HCT116 (cell line): ENCODE results near the gene SLC25A45. TPM values are rescaled to one million over a fixed set of nuclear protein-coding genes. Genes with fewer than 3 reads are reported as not detected.
A peak's percentile ranks its signal among the peaks of the same experiment; 100 is the strongest.

Source experiments
- ATAC-seq: fragments of 200-7000 bp; cut with Tn5 transposase; 2 replicates; pipeline ENCODE4 v1.9.1; 2020; ENCODE audit warnings: mild to moderate bottlenecking, moderate library complexity
- BruUV-seq: library from RNA; stranded (reverse); fragments of 400-500 nt; replicated peaks from 2 replicates; lab custom pipeline; 2021; lab: Mats Ljungman, UMichigan
- CTCF ChIA-PET: fragments of 300-600 bp; sonication (Branson Sonifier 250); formaldehyde crosslinking; loops from one replicate; lab custom pipeline; 2021; ENCODE audit warnings: antibody characterized with exemption; lab: Charles Lee
- POLR2A ChIA-PET: fragments of 300-600, 350-600 bp; sonication (Branson Sonifier 250); formaldehyde crosslinking; loops from one replicate; lab custom pipeline; 2021; ENCODE audit warnings: antibody characterized with exemption; lab: Charles Lee
- RAD21 ChIA-PET, 2 experiments: fragments of 300-600 bp; sonication (Branson Sonifier 250); formaldehyde crosslinking; loops; one replicate each; lab custom pipeline; 2023; ENCODE audit warnings: low total read pairs in 2 of 2; ENCODE audit not compliant: uncharacterized antibody in 2 of 2, unreplicated experiment in 2 of 2, low non-redundant PET in 1 of 2; lab: Charles Lee
- DNase-seq: peaks from one replicate; pipeline ENCODE4 v3.0.0-alpha.2; 2010; ENCODE audit warnings: low read depth, low spot score
- H2AFZ ChIP-seq: fragments of 200-600 bp; shearing (Covaris generic), sonication (generic); 2 replicates; pipeline ENCODE4 v1.6.1; 2017; ENCODE audit warnings: low read depth, mixed run types, mixed read lengths, antibody characterized with exemption, low read length; ENCODE audit not compliant: poor library complexity, severe bottlenecking
- H3K27ac ChIP-seq: 2 replicates; pipeline ENCODE4 v1.5.1; 2012; ENCODE audit warnings: low read depth, low read length
- H3K27me3 ChIP-seq: fragments of 200-600 bp; sonication (generic); 2 replicates; pipeline ENCODE4 v1.6.1; 2016; ENCODE audit warnings: mixed run types, low read length, mixed read lengths; ENCODE audit not compliant: insufficient read depth
- H3K36me3 ChIP-seq, 2 experiments: fragments of 200-500 bp in 1 of 2; fragments of 200-600 bp in 1 of 2; sonication (Bioruptor generic) in 1 of 2; sonication (generic) in 1 of 2; 2 replicates each; pipeline versions ENCODE4 v1.5.1 to v1.6.1; 2014 to 2016; ENCODE audit warnings: low read length in 2 of 2, inconsistent platforms in 1 of 2, mixed read lengths in 1 of 2, mixed run types in 1 of 2; ENCODE audit not compliant: insufficient read depth in 2 of 2, control insufficient read depth in 1 of 2
- H3K4me1 ChIP-seq, 2 experiments: fragments of 200-600 bp in 1 of 2; sonication (generic) in 1 of 2; 2 replicates each; pipeline versions ENCODE4 v1.5.1 to v1.6.1; 2012 to 2017; ENCODE audit warnings: low read length in 2 of 2, inconsistent platforms in 1 of 2, mild to moderate bottlenecking in 1 of 2, mixed read lengths in 1 of 2, mixed run types in 1 of 2, moderate library complexity in 1 of 2; ENCODE audit not compliant: insufficient read depth in 2 of 2, control insufficient read depth in 1 of 2
- H3K4me2 ChIP-seq: fragments of 200-600 bp; sonication (generic); 2 replicates; pipeline ENCODE4 v1.6.1; 2017; ENCODE audit warnings: mixed run types, low read length, mixed read lengths
- H3K4me3 ChIP-seq, 2 experiments: fragments of 200-600 bp in 1 of 2; sonication (generic) in 1 of 2; replicated peaks in 1 of 2; 2 replicates each; pipeline ENCODE4 v1.5.1; 2011 to 2016; ENCODE audit warnings: low read length in 2 of 2, control low read depth in 1 of 2, low read depth in 1 of 2, mild to moderate bottlenecking in 1 of 2, mixed read lengths in 1 of 2, mixed run types in 1 of 2
- H3K79me2 ChIP-seq: fragments of 200-600 bp; sonication (generic); 2 replicates; pipeline ENCODE4 v1.6.1; 2017; ENCODE audit warnings: mild to moderate bottlenecking, mixed run types, low read length, moderate library complexity, mixed read lengths; ENCODE audit not compliant: insufficient read depth
- H3K9ac ChIP-seq: fragments of 200-600 bp; sonication (generic); 2 replicates; pipeline ENCODE4 v1.6.1; 2016; ENCODE audit warnings: low read length, mixed read lengths
- H3K9me2 ChIP-seq: fragments of 200-600 bp; sonication (generic), shearing (Covaris generic); 2 replicates; pipeline ENCODE4 v1.6.1; 2017; ENCODE audit warnings: mixed run types, mild to moderate bottlenecking, moderate library complexity; ENCODE audit not compliant: insufficient read depth
- H3K9me3 ChIP-seq, 2 experiments: fragments of 200-500 bp in 1 of 2; fragments of 200-600 bp in 1 of 2; sonication (Bioruptor generic) in 1 of 2; sonication (generic) in 1 of 2; 2 replicates each; pipeline ENCODE4 v1.6.1; 2014 to 2017; ENCODE audit warnings: low read length in 2 of 2, mixed read lengths in 2 of 2, inconsistent platforms in 1 of 2, low read depth in 1 of 2, mild to moderate bottlenecking in 1 of 2, mixed run types in 1 of 2, moderate library complexity in 1 of 2; ENCODE audit not compliant: control insufficient read depth in 1 of 2, insufficient read depth in 1 of 2
- H4K20me1 ChIP-seq: fragments of 200-600 bp; sonication (generic), shearing (Covaris generic); 2 replicates; pipeline ENCODE4 v1.6.1; 2017; ENCODE audit warnings: mixed run types, mild to moderate bottlenecking, moderate library complexity; ENCODE audit not compliant: insufficient read depth
- ATF3 ChIP-seq: IDR thresholded peaks from 2 replicates; pipeline ENCODE4 v1.6.1; 2012
- CBX3 ChIP-seq: IDR thresholded peaks from 2 replicates; pipeline ENCODE4 v1.6.1; 2012; ENCODE audit warnings: low read depth
- CEBPB ChIP-seq: IDR thresholded peaks from 2 replicates; pipeline ENCODE4 v1.6.1; 2012; ENCODE audit warnings: low read depth
- EGR1 ChIP-seq: IDR thresholded peaks from 2 replicates; pipeline ENCODE4 v1.6.1; 2012; ENCODE audit warnings: low read depth
- EZH2 ChIP-seq: fragments of 200-600 bp; sonication (generic); IDR thresholded peaks from 2 replicates; pipeline ENCODE4 v1.6.1; 2017; ENCODE audit warnings: antibody characterized with exemption, mixed run types
- FOSL1 ChIP-seq: IDR thresholded peaks from 2 replicates; pipeline ENCODE4 v1.6.1; 2012; ENCODE audit warnings: low read depth
- JUND ChIP-seq: IDR thresholded peaks from 2 replicates; pipeline ENCODE4 v1.6.1; 2012
- POLR2A ChIP-seq: IDR thresholded peaks from 2 replicates; pipeline ENCODE4 v1.7.0; 2011; ENCODE audit warnings: borderline replicate concordance; ENCODE audit not compliant: insufficient read depth, insufficient read length; ENCODE audit errors: extremely low read depth
- POLR2AphosphoS5 ChIP-seq: IDR thresholded peaks from 2 replicates; pipeline ENCODE4 v1.6.1; 2011; ENCODE audit warnings: mild to moderate bottlenecking, low read depth, low read length, moderate library complexity
- RAD21 ChIP-seq: IDR thresholded peaks from 2 replicates; pipeline ENCODE4 v1.6.1; 2012; ENCODE audit warnings: low read depth, mild to moderate bottlenecking
- SIN3A ChIP-seq: IDR thresholded peaks from 2 replicates; pipeline ENCODE4 v1.6.1; 2012; ENCODE audit warnings: low read depth
- SP1 ChIP-seq: IDR thresholded peaks from 2 replicates; pipeline ENCODE4 v1.6.1; 2012; ENCODE audit warnings: low read depth
- SRF ChIP-seq: IDR thresholded peaks from 2 replicates; pipeline ENCODE4 v1.6.1; 2012; ENCODE audit warnings: low read depth
- TCF7L2 ChIP-seq: IDR thresholded peaks from 2 replicates; pipeline ENCODE4 v1.7.0; 2011; ENCODE audit warnings: borderline replicate concordance, inconsistent platforms; ENCODE audit not compliant: insufficient read depth, insufficient read length; ENCODE audit errors: extremely low read depth
- YY1 ChIP-seq: IDR thresholded peaks from 2 replicates; pipeline ENCODE4 v1.6.1; 2011; ENCODE audit warnings: low read length, low read depth, moderate library complexity, mild to moderate bottlenecking; ENCODE audit not compliant: insufficient replicate concordance; ENCODE audit errors: extremely low read depth
- ZFX ChIP-seq: fragments of 450-650 bp; IDR thresholded peaks from 2 replicates; pipeline ENCODE4 v1.6.1; 2017
- ZNF274 ChIP-seq: fragments of 200-500 bp; sonication (Bioruptor generic); IDR thresholded peaks from 2 replicates; pipeline ENCODE4 v1.6.1; 2014; ENCODE audit warnings: mild to moderate bottlenecking, low read depth, low read length, inconsistent platforms
- intact Hi-C: fragments of 100-400 bp; cut with micrococcal nuclease; formaldehyde crosslinking; loops from 2 replicates; pipeline ENCODE4 v1.10.0; 2022
- total RNA-seq: library from RNA; stranded (reverse); gene quantifications from one replicate; pipeline ENCODE4 v1.2.1, GENCODE V29; 2021; ENCODE audit not compliant: unreplicated experiment
- TF ChIP-seq, protein P1 (sequence below), 3 experiments: fragments of 200-600 bp in 1 of 3; sonication (generic) in 1 of 3; IDR thresholded peaks in 2 of 3; conservative IDR thresholded peaks in 1 of 3; 2 replicates each; pipeline ENCODE4 v1.5.1; 2012 to 2017; ENCODE audit warnings: low read depth in 2 of 3, low read length in 2 of 3, antibody characterized with exemption in 1 of 3, borderline replicate concordance in 1 of 3, control low read depth in 1 of 3, mild to moderate bottlenecking in 1 of 3, mixed read lengths in 1 of 3, mixed run types in 1 of 3, moderate library complexity in 1 of 3; ENCODE audit not compliant: insufficient read depth in 1 of 3
- TF ChIP-seq, protein P2 (sequence below): IDR thresholded peaks from 2 replicates; pipeline ENCODE4 v1.6.1; 2012

The SLC25A45 gene
- total RNA-seq, 1 experiment from 2014 or later, result 3.9 TPM

- Histone ChIP-seq H3K9me2 (no peaks in the 10 kb centered on the region), H2AFZ (no peak overlapping the region), H3K4me2 (peak overlapping the region; percentile 96), H3K4me3 (peak overlapping the region; percentile 40 to 56), H4K20me1 (no peaks in the 10 kb centered on the region), H3K27me3 (no peaks in the 10 kb centered on the region), H3K79me2 (peaks cover 16% of the 10 kb centered on the region), H3K9ac (peak overlapping the region; percentile 95), H3K9me3 (no peaks in the 10 kb centered on the region), H3K27ac (peak overlapping the region; percentile 100), H3K36me3 (no peaks in the 10 kb centered on the region), H3K4me1 (peaks cover 52 to 78% of the 10 kb centered on the region in 2 experiments)
- BruUV-seq, result no TSS peak
- ATAC-seq (no peak), DNase-seq (no peak)
- CTCF ChIA-PET, result interaction anchor here (1.5 to 2.1 kb wide), 3 partner anchors 51 to 92 kb away, joined by 5 to 9 read pairs (median 8); no protein-coding TSS in a partner anchor
- POLR2A ChIA-PET, result interaction anchor here (1.2 to 15.5 kb wide), 4 partner anchors 10 to 80 kb away, joined by 10 to 910 read pairs (median 84); partner anchors contain the start of gene MALAT1
- intact Hi-C loops, result loop anchor here (2.0 kb wide), 1 partner anchor 80 kb away; the partner anchor contains the start of gene MALAT1
- RAD21 ChIA-PET, result interaction anchor here in 1 of 2 experiments (1.0 kb wide), 1 partner anchor 103 kb away, joined by 4 read pairs; no protein-coding TSS in a partner anchor
- TF ChIP-seq ZFX (no peak), FOSL1 (no peak), CBX3 (no peak), TCF7L2 (no peak), EGR1 (no peak), SRF (no peak), RAD21 (no peak), POLR2AphosphoS5 (no peak), ZNF274 (no peak), CEBPB (no peak), YY1 (no peak), SIN3A (no peak), JUND (no peak), ATF3 (no peak), POLR2A (no peak), EZH2 (no peak), SP1 (no peak)
- TF ChIP-seq, protein P1, sequence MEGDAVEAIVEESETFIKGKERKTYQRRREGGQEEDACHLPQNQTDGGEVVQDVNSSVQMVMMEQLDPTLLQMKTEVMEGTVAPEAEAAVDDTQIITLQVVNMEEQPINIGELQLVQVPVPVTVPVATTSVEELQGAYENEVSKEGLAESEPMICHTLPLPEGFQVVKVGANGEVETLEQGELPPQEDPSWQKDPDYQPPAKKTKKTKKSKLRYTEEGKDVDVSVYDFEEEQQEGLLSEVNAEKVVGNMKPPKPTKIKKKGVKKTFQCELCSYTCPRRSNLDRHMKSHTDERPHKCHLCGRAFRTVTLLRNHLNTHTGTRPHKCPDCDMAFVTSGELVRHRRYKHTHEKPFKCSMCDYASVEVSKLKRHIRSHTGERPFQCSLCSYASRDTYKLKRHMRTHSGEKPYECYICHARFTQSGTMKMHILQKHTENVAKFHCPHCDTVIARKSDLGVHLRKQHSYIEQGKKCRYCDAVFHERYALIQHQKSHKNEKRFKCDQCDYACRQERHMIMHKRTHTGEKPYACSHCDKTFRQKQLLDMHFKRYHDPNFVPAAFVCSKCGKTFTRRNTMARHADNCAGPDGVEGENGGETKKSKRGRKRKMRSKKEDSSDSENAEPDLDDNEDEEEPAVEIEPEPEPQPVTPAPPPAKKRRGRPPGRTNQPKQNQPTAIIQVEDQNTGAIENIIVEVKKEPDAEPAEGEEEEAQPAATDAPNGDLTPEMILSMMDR (IDR thresholded peaks at IDR 0.05 in 2 of 3, conservative IDR thresholded peaks at IDR 0.05 in 1 of 3; ENCODE audit: borderline replicate concordance in 1 of 3, insufficient read depth in 1 of 3, low read depth in 2 of 3, low read length in 2 of 3), result no peak
- TF ChIP-seq, protein P2, sequence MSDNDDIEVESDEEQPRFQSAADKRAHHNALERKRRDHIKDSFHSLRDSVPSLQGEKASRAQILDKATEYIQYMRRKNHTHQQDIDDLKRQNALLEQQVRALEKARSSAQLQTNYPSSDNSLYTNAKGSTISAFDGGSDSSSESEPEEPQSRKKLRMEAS, result no peak
Measured at GRCh38 chr11:65418431-65418680, 35.9 kb upstream of the SLC25A45 start.
